ENCODE measurements around the gene S100A2.
"Not testable (repeated sequence)": the region's sequence is repeated elsewhere in the genome, so short reads cannot be mapped to it uniquely, and the experiment has no call there.

The S100A2 gene

GRCh38 chr1:153597206-153597605 is 31.6 kb upstream of the S100A2 start:
- WGBS (ENCODE audit: insufficient coverage), result 95% methylated on average over 5 of the region's 6 CpGs
- no peak overlapping the region for H3K27ac ChIP-seq (ENCODE audit: insufficient read depth in 1 of 2, low read depth in 1 of 2, low read length in 2 of 2, poor library complexity in 1 of 2, severe bottlenecking in 2 of 2)
- H3K4me1 ChIP-seq (ENCODE audit: control extremely low read depth in 1 of 4, control insufficient read depth in 4 of 4, insufficient read depth in 4 of 4, low read length in 3 of 4), result peaks cover 0 to 40% (median 17%) of the 10 kb centered on the region in 4 experiments
- no peak overlapping the region for H3K4me3 ChIP-seq (ENCODE audit: control insufficient read depth in 1 of 7, extremely low read depth in 1 of 7, insufficient read depth in 4 of 7, low read depth in 2 of 7, low read length in 6 of 7)
- peak in 2 of 3 donors; percentile 37 to 47 for DNase-seq
- CTCF ChIA-PET, result interaction anchor here (2.7 to 13.4 kb wide), 2 partner anchors 20 to 26 kb away, joined by 14 to 100 read pairs; partner anchors contain the start of genes S100A14 and S100A16
- H3K27me3 ChIP-seq (replicated peaks in 2 of 5; ENCODE audit: control insufficient read depth in 4 of 5, insufficient read depth in 5 of 5, low read length in 4 of 5), result no peaks in the 10 kb centered on the region
- POLR2A ChIA-PET, result no interaction called here
- no peaks in the 10 kb centered on the region for H3K36me3 ChIP-seq (ENCODE audit: control insufficient read depth in 4 of 4, insufficient read depth in 4 of 4, low read length in 3 of 4)
- H3K9me3 ChIP-seq (ENCODE audit: control extremely low read depth in 1 of 5, control insufficient read depth in 4 of 5, insufficient read depth in 2 of 5, low read depth in 1 of 5, low read length in 4 of 5), result no peaks in the 10 kb centered on the region

GRCh38 chr1:153592748-153593147 is 27.1 kb upstream of the S100A2 start:
- Histone ChIP-seq H3K27ac (ENCODE audit: insufficient read depth in 1 of 2, low read depth in 1 of 2, low read length in 2 of 2, poor library complexity in 1 of 2, severe bottlenecking in 2 of 2) (no peak overlapping the region), H3K4me1 (ENCODE audit: control extremely low read depth in 1 of 4, control insufficient read depth in 4 of 4, insufficient read depth in 4 of 4, low read length in 3 of 4) (peaks cover 0 to 7% (median under 1%) of the 10 kb centered on the region in 4 experiments), H3K9me3 (ENCODE audit: control extremely low read depth in 1 of 5, control insufficient read depth in 4 of 5, insufficient read depth in 2 of 5, low read depth in 1 of 5, low read length in 4 of 5) (no peaks in the 10 kb centered on the region), H3K4me3 (ENCODE audit: control insufficient read depth in 1 of 7, extremely low read depth in 1 of 7, insufficient read depth in 4 of 7, low read depth in 2 of 7, low read length in 6 of 7) (no peak overlapping the region), H3K27me3 (replicated peaks in 2 of 5; ENCODE audit: control insufficient read depth in 4 of 5, insufficient read depth in 5 of 5, low read length in 4 of 5) (no peaks in the 10 kb centered on the region), H3K36me3 (ENCODE audit: control insufficient read depth in 4 of 4, insufficient read depth in 4 of 4, low read length in 3 of 4) (no peaks in the 10 kb centered on the region)
- POLR2A ChIA-PET, result no interaction called here
- CTCF ChIA-PET, result interaction anchor here (0.9 to 13.4 kb wide), 6 partner anchors 15 to 39 kb away, joined by 3 to 100 read pairs (median 4); partner anchors contain the start of genes S100A1, S100A13, S100A14 and S100A16
- no peak for DNase-seq
- WGBS (ENCODE audit: insufficient coverage), result no CpG with 5 or more reads among the region's 4 CpGs

- POLR2A ChIA-PET, result no interaction called here
- Histone ChIP-seq H3K36me3 (ENCODE audit: control insufficient read depth in 4 of 4, insufficient read depth in 4 of 4, low read length in 3 of 4) (no peaks in the 10 kb centered on the region), H3K27ac (ENCODE audit: insufficient read depth in 1 of 2, low read depth in 1 of 2, low read length in 2 of 2, poor library complexity in 1 of 2, severe bottlenecking in 2 of 2) (no peak overlapping the region), H3K4me1 (ENCODE audit: control extremely low read depth in 1 of 4, control insufficient read depth in 4 of 4, insufficient read depth in 4 of 4, low read length in 3 of 4) (no peaks in the 10 kb centered on the region), H3K4me3 (ENCODE audit: control insufficient read depth in 1 of 7, extremely low read depth in 1 of 7, insufficient read depth in 4 of 7, low read depth in 2 of 7, low read length in 6 of 7) (no peak overlapping the region), H3K27me3 (replicated peaks in 2 of 5; ENCODE audit: control insufficient read depth in 4 of 5, insufficient read depth in 5 of 5, low read length in 4 of 5) (no peaks in the 10 kb centered on the region), H3K9me3 (ENCODE audit: control extremely low read depth in 1 of 5, control insufficient read depth in 4 of 5, insufficient read depth in 2 of 5, low read depth in 1 of 5, low read length in 4 of 5) (no peaks in the 10 kb centered on the region)
- no CpG with 5 or more reads among the region's 2 CpGs for WGBS (ENCODE audit: insufficient coverage)
- CTCF ChIA-PET, result interaction anchor here (1.4 kb wide), 1 partner anchor 78 kb away, joined by 4 read pairs; no protein-coding TSS in a partner anchor
- no peak for DNase-seq
Measured at GRCh38 chr1:153588482-153588881, 22.8 kb upstream of the S100A2 start.

GRCh38 chr1:153588033-153588432 is 22.4 kb upstream of the S100A2 start:
- 100% methylated on average over 6 of the region's 10 CpGs for WGBS (ENCODE audit: insufficient coverage)
- H3K9me3 ChIP-seq (ENCODE audit: control extremely low read depth in 1 of 5, control insufficient read depth in 4 of 5, insufficient read depth in 2 of 5, low read depth in 1 of 5, low read length in 4 of 5); H3K4me3 ChIP-seq (ENCODE audit: control insufficient read depth in 1 of 7, extremely low read depth in 1 of 7, insufficient read depth in 4 of 7, low read depth in 2 of 7, low read length in 6 of 7); H3K36me3 ChIP-seq (ENCODE audit: control insufficient read depth in 4 of 4, insufficient read depth in 4 of 4, low read length in 3 of 4); H3K27ac ChIP-seq (ENCODE audit: insufficient read depth in 1 of 2, low read depth in 1 of 2, low read length in 2 of 2, poor library complexity in 1 of 2, severe bottlenecking in 2 of 2); H3K4me1 ChIP-seq (ENCODE audit: control extremely low read depth in 1 of 4, control insufficient read depth in 4 of 4, insufficient read depth in 4 of 4, low read length in 3 of 4); POLR2A ChIA-PET; H3K27me3 ChIP-seq (replicated peaks in 2 of 5; ENCODE audit: control insufficient read depth in 4 of 5, insufficient read depth in 5 of 5, low read length in 4 of 5); DNase-seq: not testable (repeated sequence)
- CTCF ChIA-PET, result interaction anchor here (1.3 to 1.4 kb wide), 2 partner anchors 39 to 78 kb away, joined by 3 to 4 read pairs; partner anchors contain the start of gene S100A13

GRCh38 chr1:153587314-153587713 is 21.7 kb upstream of the S100A2 start:
- ChIA-PET CTCF (interaction anchor here (0.7 to 1.8 kb wide), 4 partner anchors 9 to 40 kb away, joined by 3 to 10 read pairs (median 4); partner anchors contain the start of gene S100A13), POLR2A (no interaction called here)
- Histone ChIP-seq H3K36me3 (ENCODE audit: control insufficient read depth in 4 of 4, insufficient read depth in 4 of 4, low read length in 3 of 4) (no peaks in the 10 kb centered on the region), H3K4me3 (ENCODE audit: control insufficient read depth in 1 of 7, extremely low read depth in 1 of 7, insufficient read depth in 4 of 7, low read depth in 2 of 7, low read length in 6 of 7) (no peak overlapping the region), H3K27me3 (replicated peaks in 2 of 5; ENCODE audit: control insufficient read depth in 4 of 5, insufficient read depth in 5 of 5, low read length in 4 of 5) (no peaks in the 10 kb centered on the region), H3K9me3 (ENCODE audit: control extremely low read depth in 1 of 5, control insufficient read depth in 4 of 5, insufficient read depth in 2 of 5, low read depth in 1 of 5, low read length in 4 of 5) (no peaks in the 10 kb centered on the region), H3K27ac (ENCODE audit: insufficient read depth in 1 of 2, low read depth in 1 of 2, low read length in 2 of 2, poor library complexity in 1 of 2, severe bottlenecking in 2 of 2) (no peak overlapping the region), H3K4me1 (ENCODE audit: control extremely low read depth in 1 of 4, control insufficient read depth in 4 of 4, insufficient read depth in 4 of 4, low read length in 3 of 4) (no peaks in the 10 kb centered on the region)
- 83% methylated on average over 2 of the region's 5 CpGs for WGBS (ENCODE audit: insufficient coverage)
- DNase-seq, result no peak

- Histone ChIP-seq H3K27me3 (replicated peaks in 2 of 5; ENCODE audit: control insufficient read depth in 4 of 5, insufficient read depth in 5 of 5, low read length in 4 of 5) (no peaks in the 10 kb centered on the region), H3K36me3 (ENCODE audit: control insufficient read depth in 4 of 4, insufficient read depth in 4 of 4, low read length in 3 of 4) (no peaks in the 10 kb centered on the region), H3K9me3 (ENCODE audit: control extremely low read depth in 1 of 5, control insufficient read depth in 4 of 5, insufficient read depth in 2 of 5, low read depth in 1 of 5, low read length in 4 of 5) (no peaks in the 10 kb centered on the region), H3K27ac (ENCODE audit: insufficient read depth in 1 of 2, low read depth in 1 of 2, low read length in 2 of 2, poor library complexity in 1 of 2, severe bottlenecking in 2 of 2) (no peak overlapping the region), H3K4me3 (ENCODE audit: control insufficient read depth in 1 of 7, extremely low read depth in 1 of 7, insufficient read depth in 4 of 7, low read depth in 2 of 7, low read length in 6 of 7) (no peak overlapping the region), H3K4me1 (ENCODE audit: control extremely low read depth in 1 of 4, control insufficient read depth in 4 of 4, insufficient read depth in 4 of 4, low read length in 3 of 4) (no peaks in the 10 kb centered on the region)
- POLR2A ChIA-PET, result no interaction called here
- no CpG with 5 or more reads among the region's 1 CpG for WGBS (ENCODE audit: insufficient coverage)
- CTCF ChIA-PET, result interaction anchor here (0.9 to 1.8 kb wide), 4 partner anchors 10 to 18 kb away, joined by 3 to 10 read pairs (median 4); no protein-coding TSS in a partner anchor
- no peak for DNase-seq
Measured at GRCh38 chr1:153586347-153586746, 20.7 kb upstream of the S100A2 start.

- ChIA-PET CTCF (no interaction called here), POLR2A (no interaction called here)
- DNase-seq, result no peak
- WGBS (ENCODE audit: insufficient coverage), result 90% methylated on average over 1 of the region's 1 CpG
- H3K4me1 ChIP-seq (ENCODE audit: control extremely low read depth in 1 of 4, control insufficient read depth in 4 of 4, insufficient read depth in 4 of 4, low read length in 3 of 4), result no peaks in the 10 kb centered on the region
- H3K27me3 ChIP-seq (replicated peaks in 2 of 5; ENCODE audit: control insufficient read depth in 4 of 5, insufficient read depth in 5 of 5, low read length in 4 of 5), result no peaks in the 10 kb centered on the region
- H3K27ac ChIP-seq (ENCODE audit: insufficient read depth in 1 of 2, low read depth in 1 of 2, low read length in 2 of 2, poor library complexity in 1 of 2, severe bottlenecking in 2 of 2), result no peak overlapping the region
- H3K36me3 ChIP-seq (ENCODE audit: control insufficient read depth in 4 of 4, insufficient read depth in 4 of 4, low read length in 3 of 4), result no peaks in the 10 kb centered on the region
- no peaks in the 10 kb centered on the region for H3K9me3 ChIP-seq (ENCODE audit: control extremely low read depth in 1 of 5, control insufficient read depth in 4 of 5, insufficient read depth in 2 of 5, low read depth in 1 of 5, low read length in 4 of 5)
- no peak overlapping the region for H3K4me3 ChIP-seq (ENCODE audit: control insufficient read depth in 1 of 7, extremely low read depth in 1 of 7, insufficient read depth in 4 of 7, low read depth in 2 of 7, low read length in 6 of 7)
Measured at GRCh38 chr1:153585006-153585405, 19.4 kb upstream of the S100A2 start.
